ENCODE data around the gene RABGAP1L.

RABGAP1L gene

DNA sequence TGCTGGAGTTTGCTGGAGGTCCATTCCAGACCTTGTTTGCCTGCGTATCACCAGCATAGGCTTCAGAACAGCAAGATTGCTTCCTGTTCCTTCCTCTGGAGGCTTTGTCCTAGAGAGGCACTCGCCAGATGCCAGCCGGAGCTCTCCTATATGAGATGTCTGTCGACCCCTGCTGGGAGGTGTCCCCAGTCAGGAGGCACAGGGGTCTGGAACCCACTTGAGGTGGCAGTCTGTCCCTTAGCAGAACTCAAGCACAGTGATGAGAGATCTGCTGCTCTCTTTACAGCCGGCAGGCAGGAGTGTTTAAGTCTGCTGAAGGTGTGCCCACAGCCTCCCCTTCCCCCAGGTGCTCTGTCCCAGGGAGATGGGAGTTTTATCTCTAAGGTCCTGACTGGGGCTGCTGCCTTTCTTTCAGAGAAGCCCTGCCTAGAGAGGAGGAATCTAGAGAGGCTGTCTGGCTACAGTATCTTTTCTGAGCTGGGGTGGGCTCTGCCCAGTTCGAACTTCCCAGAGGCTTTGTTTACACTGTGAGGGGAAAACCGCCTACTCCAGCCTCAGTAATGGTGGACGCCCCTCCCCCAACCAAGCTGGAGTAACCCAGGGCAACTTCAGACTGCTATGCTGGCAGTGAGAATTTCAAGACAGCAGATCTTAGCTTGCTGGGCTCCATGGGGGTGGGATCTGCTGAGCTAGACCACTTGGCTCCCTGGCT, 493.4 kb downstream of the RABGAP1L start:
- Histone ChIP-seq H4K20me1 (ENCODE audit: low read depth, low read length) (no peaks in the 10 kb centered on the region), H3K9me3 (ENCODE audit: insufficient read depth, low read length) (no peaks in the 10 kb centered on the region), H3F3A (ENCODE audit: insufficient read depth) (no peaks in the 10 kb centered on the region), H2AFZ (ENCODE audit: low read depth, low read length, severe bottlenecking) (no peak overlapping the region), H3K9me2 (replicated peaks; ENCODE audit: insufficient read depth, low read length) (no peaks in the 10 kb centered on the region), H3K27ac (ENCODE audit: low read depth, low read length) (no peak overlapping the region), H3K9ac (ENCODE audit: low read length) (no peak overlapping the region), H3K27me3 (ENCODE audit: low read length) (no peaks in the 10 kb centered on the region), H3K4me3 (ENCODE audit: insufficient read depth, low read length, poor library complexity, severe bottlenecking) (no peak overlapping the region), H3K4me2 (ENCODE audit: low read depth, low read length, poor library complexity, severe bottlenecking) (no peak overlapping the region), H3K36me3 (ENCODE audit: low read length) (no peaks in the 10 kb centered on the region), H3K79me2 (ENCODE audit: insufficient read depth, low read length) (no peaks in the 10 kb centered on the region)
- TF ChIP-seq EZH2phosphoT487 (conservative IDR thresholded peaks at IDR 0.05; ENCODE audit: low read length) (no peak), CTCF (IDR thresholded peaks at IDR 0.05; ENCODE audit: insufficient read depth, low read length, poor library complexity, severe bottlenecking) (no peak)

DNA sequence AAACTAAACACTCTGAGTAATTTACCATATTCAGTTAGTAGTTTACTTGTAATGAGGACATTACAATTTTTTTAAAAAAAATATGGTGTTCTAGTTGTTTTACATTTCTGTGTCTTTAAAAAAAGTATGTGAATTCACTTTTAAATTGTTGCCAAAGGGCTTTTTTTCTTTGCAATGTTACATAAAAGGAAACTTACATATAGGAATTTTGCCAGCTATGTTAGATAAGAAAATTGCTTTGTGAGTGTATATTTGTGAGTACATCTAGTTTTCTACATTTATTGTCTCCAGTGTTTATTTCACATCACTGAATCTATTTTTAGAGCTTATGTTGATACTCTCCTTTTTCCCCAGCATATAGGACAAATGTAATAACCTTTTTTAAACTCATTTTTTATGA, 495.2 kb downstream of the RABGAP1L start:
- Histone ChIP-seq H3K9ac (ENCODE audit: low read length) (no peak overlapping the region), H3K27me3 (ENCODE audit: low read length) (no peaks in the 10 kb centered on the region)

GRCh38 chr1:174656409-174657059, 497.2 kb downstream of the RABGAP1L start:
- Histone ChIP-seq H3K4me3 (ENCODE audit: insufficient read depth, low read length, poor library complexity, severe bottlenecking) (no peak overlapping the region), H3K9me2 (replicated peaks; ENCODE audit: insufficient read depth, low read length) (no peaks in the 10 kb centered on the region), H3K79me2 (ENCODE audit: insufficient read depth, low read length) (no peaks in the 10 kb centered on the region), H3K9ac (ENCODE audit: low read length) (no peak overlapping the region), H3F3A (ENCODE audit: insufficient read depth) (no peaks in the 10 kb centered on the region), H3K27ac (ENCODE audit: low read depth, low read length) (no peak overlapping the region), H3K36me3 (ENCODE audit: low read length) (no peaks in the 10 kb centered on the region), H2AFZ (ENCODE audit: low read depth, low read length, severe bottlenecking) (no peak overlapping the region), H3K9me3 (ENCODE audit: insufficient read depth, low read length) (no peaks in the 10 kb centered on the region), H4K20me1 (ENCODE audit: low read depth, low read length) (no peaks in the 10 kb centered on the region), H3K27me3 (ENCODE audit: low read length) (no peaks in the 10 kb centered on the region), H3K4me2 (ENCODE audit: low read depth, low read length, poor library complexity, severe bottlenecking) (no peak overlapping the region)
- TF ChIP-seq CTCF (IDR thresholded peaks at IDR 0.05; ENCODE audit: insufficient read depth, low read length, poor library complexity, severe bottlenecking) (no peak), EZH2phosphoT487 (conservative IDR thresholded peaks at IDR 0.05; ENCODE audit: low read length) (no peak)

More for the DNA sequence above, 495.2 kb downstream of the RABGAP1L start:
- TF ChIP-seq EZH2phosphoT487 (conservative IDR thresholded peaks at IDR 0.05; ENCODE audit: low read length) = no peak
- H3K4me3 ChIP-seq (ENCODE audit: insufficient read depth, low read length, poor library complexity, severe bottlenecking) = no peak overlapping the region
- H3K36me3 ChIP-seq (ENCODE audit: low read length) = no peaks in the 10 kb centered on the region
- H3F3A ChIP-seq (ENCODE audit: insufficient read depth) = no peaks in the 10 kb centered on the region
- H3K79me2 ChIP-seq (ENCODE audit: insufficient read depth, low read length) = no peaks in the 10 kb centered on the region
- H3K9me3 ChIP-seq (ENCODE audit: insufficient read depth, low read length) = no peaks in the 10 kb centered on the region
- no peaks in the 10 kb centered on the region for H3K9me2 ChIP-seq (replicated peaks; ENCODE audit: insufficient read depth, low read length)
- no peaks in the 10 kb centered on the region for H4K20me1 ChIP-seq (ENCODE audit: low read depth, low read length)
- no peak overlapping the region for H2AFZ ChIP-seq (ENCODE audit: low read depth, low read length, severe bottlenecking)
- H3K4me2 ChIP-seq (ENCODE audit: low read depth, low read length, poor library complexity, severe bottlenecking) = no peak overlapping the region
- no peak overlapping the region for H3K27ac ChIP-seq (ENCODE audit: low read depth, low read length)

GRCh38 chr1:174657411-174657810, 498.1 kb downstream of the RABGAP1L start:
- no peak overlapping the region for H3K9ac ChIP-seq (ENCODE audit: low read length)
- H3K27ac ChIP-seq (ENCODE audit: low read depth, low read length) = no peak overlapping the region
- no peaks in the 10 kb centered on the region for H3K9me2 ChIP-seq (replicated peaks; ENCODE audit: insufficient read depth, low read length)
- no peaks in the 10 kb centered on the region for H4K20me1 ChIP-seq (ENCODE audit: low read depth, low read length)
- H3K27me3 ChIP-seq (ENCODE audit: low read length) = no peaks in the 10 kb centered on the region
- no peak overlapping the region for H2AFZ ChIP-seq (ENCODE audit: low read depth, low read length, severe bottlenecking)
- no peak overlapping the region for H3K4me3 ChIP-seq (ENCODE audit: insufficient read depth, low read length, poor library complexity, severe bottlenecking)
- H3K9me3 ChIP-seq (ENCODE audit: insufficient read depth, low read length) = no peaks in the 10 kb centered on the region
- H3K4me2 ChIP-seq (ENCODE audit: low read depth, low read length, poor library complexity, severe bottlenecking) = no peak overlapping the region
- H3K36me3 ChIP-seq (ENCODE audit: low read length) = no peaks in the 10 kb centered on the region
- H3F3A ChIP-seq (ENCODE audit: insufficient read depth) = no peaks in the 10 kb centered on the region
- no peak for TF ChIP-seq CTCF (IDR thresholded peaks at IDR 0.05; ENCODE audit: insufficient read depth, low read length, poor library complexity, severe bottlenecking)
- no peak for TF ChIP-seq EZH2phosphoT487 (conservative IDR thresholded peaks at IDR 0.05; ENCODE audit: low read length)
- H3K79me2 ChIP-seq (ENCODE audit: insufficient read depth, low read length) = no peaks in the 10 kb centered on the region
